Gastrocnemius medialis (tissue), 4 donors: ENCODE results near the gene LZTFL1.

Experiments used
- CTCF ChIP-seq, 5 experiments: fragments of 450-650 bp in 3 of 5; fragments of 200-600 bp in 2 of 5; sonication (generic) in 2 of 5; IDR thresholded peaks in 4 of 5; conservative IDR thresholded peaks in 1 of 5; 1 replicate in 4 of 5; 2 replicates in 1 of 5; pipeline ENCODE4 v1.5.1; 2016 to 2019; ENCODE audit warnings: antibody characterized with exemption in 5 of 5, mild to moderate bottlenecking in 3 of 5, moderate library complexity in 3 of 5
- POLR2A ChIP-seq, 2 donors: fragments of 450-650 bp; IDR thresholded peaks; one replicate each; pipeline ENCODE4 v1.6.1; 2017; ENCODE audit warnings: antibody characterized with exemption in 2 of 2, mild to moderate bottlenecking in 2 of 2, moderate library complexity in 2 of 2

- TF ChIP-seq CTCF (IDR thresholded peaks at IDR 0.05 in 4 of 5, conservative IDR thresholded peaks at IDR 0.05 in 1 of 5) (no peak), POLR2A (IDR thresholded peaks at IDR 0.05) (no peak)
Observed at GRCh38 chr3:45868650-45869049, 26.7 kb upstream of the LZTFL1 start.
